ENCODE measurements around the gene BCAS3.
A peak's percentile ranks its signal among the peaks of the same experiment; 100 is the strongest.

BCAS3 gene

GRCh38 chr17:61324950-61325349 is 647.3 kb downstream of the BCAS3 start:
- no peak for DNase-seq
- Mint-ChIP-seq H3K27ac (no peak overlapping the region), H3K4me1 (peaks cover 55% of the 10 kb centered on the region), H3K9me3 (no peaks in the 10 kb centered on the region), H3K27me3 (ENCODE audit: low read depth, poor library complexity) (peaks cover 27% of the 10 kb centered on the region), H3K36me3 (ENCODE audit: low read depth) (no peaks in the 10 kb centered on the region), H3K4me3 (peak overlapping the region; percentile 42)
- TF ChIP-seq CTCF (IDR thresholded peaks at IDR 0.05): no peak

GRCh38 chr17:61325382-61326073 is 647.9 kb downstream of the BCAS3 start:
- H3K4me3 Mint-ChIP-seq: peak overlapping the region; percentile 42
- H3K27me3 Mint-ChIP-seq (ENCODE audit: low read depth, poor library complexity): peaks cover 27% of the 10 kb centered on the region
- peaks cover 55% of the 10 kb centered on the region for H3K4me1 Mint-ChIP-seq
- no peaks in the 10 kb centered on the region for H3K9me3 Mint-ChIP-seq
- H3K27ac Mint-ChIP-seq: no peak overlapping the region
- DNase-seq: peak; percentile 48
- no peak for TF ChIP-seq CTCF (IDR thresholded peaks at IDR 0.05)
- H3K36me3 Mint-ChIP-seq (ENCODE audit: low read depth): no peaks in the 10 kb centered on the region

DNA sequence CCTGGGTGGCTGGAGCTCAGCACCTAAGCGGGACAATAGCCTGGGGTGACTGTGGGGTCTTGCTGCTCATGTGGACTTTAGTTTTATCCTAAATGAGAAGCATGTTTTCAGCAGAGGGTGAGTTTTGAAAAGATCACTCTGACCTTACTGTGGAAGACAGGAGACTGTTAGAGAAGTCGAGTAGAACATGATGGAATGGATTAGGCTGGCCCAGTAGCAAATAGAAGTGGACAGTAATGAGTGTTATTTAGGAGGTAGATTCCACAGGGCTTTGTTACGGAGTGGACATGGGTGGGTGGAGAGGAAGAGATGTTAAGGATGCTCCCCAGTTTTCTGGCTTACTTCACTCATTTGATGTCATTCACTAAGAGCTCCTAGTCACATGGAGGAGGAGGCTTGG is 648.7 kb downstream of the BCAS3 start:
- peaks cover 55% of the 10 kb centered on the region for H3K4me1 Mint-ChIP-seq
- H3K9me3 Mint-ChIP-seq: no peaks in the 10 kb centered on the region
- H3K4me3 Mint-ChIP-seq: no peak overlapping the region
- H3K27ac Mint-ChIP-seq: peak overlapping the region; percentile 8
- no peak for DNase-seq
- no peak for TF ChIP-seq CTCF (IDR thresholded peaks at IDR 0.05)
- no peaks in the 10 kb centered on the region for H3K36me3 Mint-ChIP-seq (ENCODE audit: low read depth)
- H3K27me3 Mint-ChIP-seq (ENCODE audit: low read depth, poor library complexity): peaks cover 23% of the 10 kb centered on the region

DNA sequence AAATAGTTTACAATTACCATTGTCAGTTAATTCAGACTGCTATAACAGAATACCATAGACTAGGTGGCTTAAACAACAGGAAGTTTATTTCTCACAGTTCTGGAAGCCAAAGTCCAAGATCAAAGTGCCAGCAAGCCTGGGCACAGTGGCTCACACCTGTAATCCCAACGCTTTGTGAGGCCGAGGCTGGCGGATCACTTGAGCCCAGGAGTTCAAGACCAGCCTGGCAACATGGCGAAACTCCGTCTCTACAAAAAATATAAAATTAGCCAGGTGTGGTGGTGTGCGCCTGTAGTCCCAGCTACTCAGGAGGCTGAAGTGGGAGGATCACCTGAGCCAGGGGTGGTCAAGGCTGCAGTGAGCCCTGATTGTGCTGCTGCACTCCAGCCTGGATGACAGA is 650.7 kb downstream of the BCAS3 start:
- H3K9me3 Mint-ChIP-seq: no peaks in the 10 kb centered on the region
- no peak for TF ChIP-seq CTCF (IDR thresholded peaks at IDR 0.05)
- H3K4me3 Mint-ChIP-seq: no peak overlapping the region
- no peak for DNase-seq
- no peaks in the 10 kb centered on the region for H3K36me3 Mint-ChIP-seq (ENCODE audit: low read depth)
- no peak overlapping the region for H3K27ac Mint-ChIP-seq
- H3K4me1 Mint-ChIP-seq: peaks cover 40% of the 10 kb centered on the region
- H3K27me3 Mint-ChIP-seq (ENCODE audit: low read depth, poor library complexity): peaks cover 28% of the 10 kb centered on the region

- no peak overlapping the region for H3K4me3 Mint-ChIP-seq
- no peaks in the 10 kb centered on the region for H3K36me3 Mint-ChIP-seq (ENCODE audit: low read depth)
- H3K27me3 Mint-ChIP-seq (ENCODE audit: low read depth, poor library complexity): peaks cover 28% of the 10 kb centered on the region
- TF ChIP-seq CTCF (IDR thresholded peaks at IDR 0.05): no peak
- H3K27ac Mint-ChIP-seq: no peak overlapping the region
- H3K9me3 Mint-ChIP-seq: no peaks in the 10 kb centered on the region
- peaks cover 26% of the 10 kb centered on the region for H3K4me1 Mint-ChIP-seq
- no peak for DNase-seq
Measured at GRCh38 chr17:61330174-61331150, 652.8 kb downstream of the BCAS3 start.

All from nephron progenitor cell (in vitro differentiated cells).